H1 (cell line): ENCODE data around the gene XAB2. TPM values are rescaled to one million over a fixed set of nuclear protein-coding genes. Genes with fewer than 3 reads are reported as not detected.

ENCODE experiments used
- BACH1 ChIP-seq: IDR thresholded peaks from 2 replicates; pipeline ENCODE4 v1.6.1; 2012; ENCODE audit warnings: low read length, improper control_type of control experiment
- CREB1 ChIP-seq: IDR thresholded peaks from 2 replicates; pipeline ENCODE4 v1.6.1; 2012; ENCODE audit warnings: inconsistent platforms
- HDAC2 ChIP-seq, 2 experiments: fragments of 300-600 bp in 1 of 2; sonication (generic) in 1 of 2; IDR thresholded peaks; 2 replicates each; pipeline ENCODE4 v1.6.1; 2011 to 2012; ENCODE audit warnings: low read depth in 2 of 2, low read length in 2 of 2, mild to moderate bottlenecking in 2 of 2, moderate library complexity in 2 of 2, borderline replicate concordance in 1 of 2, inconsistent platforms in 1 of 2
- HDAC6 ChIP-seq: IDR thresholded peaks from one replicate; pipeline ENCODE4 v1.7.1; 2012; ENCODE audit warnings: low read depth, mild to moderate bottlenecking, inconsistent platforms, low read length, moderate library complexity
- POU5F1 ChIP-seq: IDR thresholded peaks from 2 replicates; pipeline ENCODE4 v1.6.1; 2011; ENCODE audit warnings: low read depth, mild to moderate bottlenecking, low read length, moderate library complexity
- RAD21 ChIP-seq, 2 experiments: IDR thresholded peaks in 1 of 2; conservative IDR thresholded peaks in 1 of 2; 2 replicates each; pipeline ENCODE4 v1.6.1; 2011; ENCODE audit warnings: low read depth in 2 of 2, low read length in 2 of 2, improper control_type of control experiment in 1 of 2, inconsistent platforms in 1 of 2, mild to moderate bottlenecking in 1 of 2, moderate library complexity in 1 of 2
- SIX5 ChIP-seq: IDR thresholded peaks from 2 replicates; pipeline ENCODE4 v1.6.1; 2011; ENCODE audit warnings: mild to moderate bottlenecking, low read depth, low read length
- TBP ChIP-seq: IDR thresholded peaks from 2 replicates; pipeline ENCODE4 v1.6.1; 2011; ENCODE audit warnings: low read depth, low read length, improper control_type of control experiment
- TEAD4 ChIP-seq: IDR thresholded peaks from 2 replicates; pipeline ENCODE4 v1.6.1; 2012; ENCODE audit warnings: low read depth, low read length, inconsistent platforms, mixed read lengths
- polyA plus RNA-seq, 7 experiments: library from polyadenylated mRNA; depleted of rRNA in 3 of 7; stranded (reverse) in 5 of 7; unstranded in 2 of 7; fragments of >200 nt in 5 of 7; fragments of 200-250 nt in 2 of 7; gene quantifications; 1 replicate in 5 of 7; 2 replicates in 1 of 7; 4 replicates in 1 of 7; pipeline versions ENCODE4 v1.2.1 to v1.2.3, GENCODE V29; 2011 to 2013; ENCODE audit warnings: missing spikeins in 2 of 7, mixed read lengths in 2 of 7
- total RNA-seq: library from RNA; stranded (reverse); fragmentation: NEBNext Ultra II Directional; extraction: Animal tissue kit (Norgen Biotek cat#: 25700); gene quantifications from 2 replicates; pipeline ENCODE4 v1.2.1, GENCODE V29; 2021
- TF ChIP-seq, protein P1 (sequence below): fragments of 300-600 bp; sonication (generic); IDR thresholded peaks from 2 replicates; pipeline ENCODE4 v1.7.1; 2012; ENCODE audit warnings: low read length, moderate library complexity, mild to moderate bottlenecking, inconsistent platforms; ENCODE audit not compliant: insufficient replicate concordance
- TF ChIP-seq, protein P2 (sequence below): IDR thresholded peaks from 2 replicates; pipeline ENCODE4 v1.6.1; 2011; ENCODE audit warnings: low read depth, mild to moderate bottlenecking, low read length; ENCODE audit not compliant: insufficient read depth

XAB2 gene
- total and polyA plus RNA-seq, 2 of the 8 experiments (the other 6 are each of a cell fraction or from before 2014, with no cell fraction given), result 48.2 to 49.4 TPM

DNA sequence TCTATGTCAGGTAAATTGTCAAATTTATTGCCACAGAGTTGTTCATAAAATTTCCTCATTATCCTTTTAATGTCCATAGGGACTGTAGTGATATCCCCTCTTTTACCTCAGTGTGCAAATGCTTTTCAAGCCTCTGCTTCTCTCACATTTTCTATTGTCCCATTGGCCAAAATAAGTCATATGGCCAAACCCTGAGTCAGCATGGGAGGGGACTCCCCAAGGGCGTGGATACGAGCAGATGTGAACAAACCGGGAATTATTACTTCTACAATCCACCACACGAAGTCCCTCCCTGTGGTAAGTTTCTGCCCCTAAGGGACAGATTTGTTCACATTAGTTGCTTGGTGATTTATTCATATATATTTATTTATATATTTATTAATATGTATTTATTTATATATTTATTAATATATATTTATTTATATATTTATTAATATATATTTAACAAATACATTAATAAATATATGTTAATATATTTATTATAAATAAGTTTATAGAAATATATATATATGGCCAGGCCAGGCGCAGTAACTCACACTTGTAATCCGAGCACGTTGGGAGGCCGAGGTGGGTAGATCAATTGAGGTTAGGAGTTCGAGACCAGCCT lies 53.8 kb downstream of the XAB2 start (continued):
- TF ChIP-seq, protein P1, sequence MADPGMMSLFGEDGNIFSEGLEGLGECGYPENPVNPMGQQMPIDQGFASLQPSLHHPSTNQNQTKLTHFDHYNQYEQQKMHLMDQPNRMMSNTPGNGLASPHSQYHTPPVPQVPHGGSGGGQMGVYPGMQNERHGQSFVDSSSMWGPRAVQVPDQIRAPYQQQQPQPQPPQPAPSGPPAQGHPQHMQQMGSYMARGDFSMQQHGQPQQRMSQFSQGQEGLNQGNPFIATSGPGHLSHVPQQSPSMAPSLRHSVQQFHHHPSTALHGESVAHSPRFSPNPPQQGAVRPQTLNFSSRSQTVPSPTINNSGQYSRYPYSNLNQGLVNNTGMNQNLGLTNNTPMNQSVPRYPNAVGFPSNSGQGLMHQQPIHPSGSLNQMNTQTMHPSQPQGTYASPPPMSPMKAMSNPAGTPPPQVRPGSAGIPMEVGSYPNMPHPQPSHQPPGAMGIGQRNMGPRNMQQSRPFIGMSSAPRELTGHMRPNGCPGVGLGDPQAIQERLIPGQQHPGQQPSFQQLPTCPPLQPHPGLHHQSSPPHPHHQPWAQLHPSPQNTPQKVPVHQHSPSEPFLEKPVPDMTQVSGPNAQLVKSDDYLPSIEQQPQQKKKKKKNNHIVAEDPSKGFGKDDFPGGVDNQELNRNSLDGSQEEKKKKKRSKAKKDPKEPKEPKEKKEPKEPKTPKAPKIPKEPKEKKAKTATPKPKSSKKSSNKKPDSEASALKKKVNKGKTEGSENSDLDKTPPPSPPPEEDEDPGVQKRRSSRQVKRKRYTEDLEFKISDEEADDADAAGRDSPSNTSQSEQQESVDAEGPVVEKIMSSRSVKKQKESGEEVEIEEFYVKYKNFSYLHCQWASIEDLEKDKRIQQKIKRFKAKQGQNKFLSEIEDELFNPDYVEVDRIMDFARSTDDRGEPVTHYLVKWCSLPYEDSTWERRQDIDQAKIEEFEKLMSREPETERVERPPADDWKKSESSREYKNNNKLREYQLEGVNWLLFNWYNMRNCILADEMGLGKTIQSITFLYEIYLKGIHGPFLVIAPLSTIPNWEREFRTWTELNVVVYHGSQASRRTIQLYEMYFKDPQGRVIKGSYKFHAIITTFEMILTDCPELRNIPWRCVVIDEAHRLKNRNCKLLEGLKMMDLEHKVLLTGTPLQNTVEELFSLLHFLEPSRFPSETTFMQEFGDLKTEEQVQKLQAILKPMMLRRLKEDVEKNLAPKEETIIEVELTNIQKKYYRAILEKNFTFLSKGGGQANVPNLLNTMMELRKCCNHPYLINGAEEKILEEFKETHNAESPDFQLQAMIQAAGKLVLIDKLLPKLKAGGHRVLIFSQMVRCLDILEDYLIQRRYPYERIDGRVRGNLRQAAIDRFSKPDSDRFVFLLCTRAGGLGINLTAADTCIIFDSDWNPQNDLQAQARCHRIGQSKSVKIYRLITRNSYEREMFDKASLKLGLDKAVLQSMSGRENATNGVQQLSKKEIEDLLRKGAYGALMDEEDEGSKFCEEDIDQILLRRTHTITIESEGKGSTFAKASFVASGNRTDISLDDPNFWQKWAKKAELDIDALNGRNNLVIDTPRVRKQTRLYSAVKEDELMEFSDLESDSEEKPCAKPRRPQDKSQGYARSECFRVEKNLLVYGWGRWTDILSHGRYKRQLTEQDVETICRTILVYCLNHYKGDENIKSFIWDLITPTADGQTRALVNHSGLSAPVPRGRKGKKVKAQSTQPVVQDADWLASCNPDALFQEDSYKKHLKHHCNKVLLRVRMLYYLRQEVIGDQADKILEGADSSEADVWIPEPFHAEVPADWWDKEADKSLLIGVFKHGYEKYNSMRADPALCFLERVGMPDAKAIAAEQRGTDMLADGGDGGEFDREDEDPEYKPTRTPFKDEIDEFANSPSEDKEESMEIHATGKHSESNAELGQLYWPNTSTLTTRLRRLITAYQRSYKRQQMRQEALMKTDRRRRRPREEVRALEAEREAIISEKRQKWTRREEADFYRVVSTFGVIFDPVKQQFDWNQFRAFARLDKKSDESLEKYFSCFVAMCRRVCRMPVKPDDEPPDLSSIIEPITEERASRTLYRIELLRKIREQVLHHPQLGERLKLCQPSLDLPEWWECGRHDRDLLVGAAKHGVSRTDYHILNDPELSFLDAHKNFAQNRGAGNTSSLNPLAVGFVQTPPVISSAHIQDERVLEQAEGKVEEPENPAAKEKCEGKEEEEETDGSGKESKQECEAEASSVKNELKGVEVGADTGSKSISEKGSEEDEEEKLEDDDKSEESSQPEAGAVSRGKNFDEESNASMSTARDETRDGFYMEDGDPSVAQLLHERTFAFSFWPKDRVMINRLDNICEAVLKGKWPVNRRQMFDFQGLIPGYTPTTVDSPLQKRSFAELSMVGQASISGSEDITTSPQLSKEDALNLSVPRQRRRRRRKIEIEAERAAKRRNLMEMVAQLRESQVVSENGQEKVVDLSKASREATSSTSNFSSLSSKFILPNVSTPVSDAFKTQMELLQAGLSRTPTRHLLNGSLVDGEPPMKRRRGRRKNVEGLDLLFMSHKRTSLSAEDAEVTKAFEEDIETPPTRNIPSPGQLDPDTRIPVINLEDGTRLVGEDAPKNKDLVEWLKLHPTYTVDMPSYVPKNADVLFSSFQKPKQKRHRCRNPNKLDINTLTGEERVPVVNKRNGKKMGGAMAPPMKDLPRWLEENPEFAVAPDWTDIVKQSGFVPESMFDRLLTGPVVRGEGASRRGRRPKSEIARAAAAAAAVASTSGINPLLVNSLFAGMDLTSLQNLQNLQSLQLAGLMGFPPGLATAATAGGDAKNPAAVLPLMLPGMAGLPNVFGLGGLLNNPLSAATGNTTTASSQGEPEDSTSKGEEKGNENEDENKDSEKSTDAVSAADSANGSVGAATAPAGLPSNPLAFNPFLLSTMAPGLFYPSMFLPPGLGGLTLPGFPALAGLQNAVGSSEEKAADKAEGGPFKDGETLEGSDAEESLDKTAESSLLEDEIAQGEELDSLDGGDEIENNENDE, result no peak
- TF ChIP-seq TBP (no peak), SIX5 (no peak), RAD21 (IDR thresholded peaks at IDR 0.05 in 1 of 2, conservative IDR thresholded peaks at IDR 0.05 in 1 of 2; ENCODE audit: low read depth in 2 of 2, low read length in 2 of 2) (no peak), CREB1 (no peak), HDAC2 (IDR thresholded peaks at IDR 0.05; ENCODE audit: borderline replicate concordance in 1 of 2, low read depth in 2 of 2, low read length in 2 of 2) (no peak), TEAD4 (no peak), POU5F1 (no peak), HDAC6 (no peak), BACH1 (no peak)
- TF ChIP-seq, protein P2, sequence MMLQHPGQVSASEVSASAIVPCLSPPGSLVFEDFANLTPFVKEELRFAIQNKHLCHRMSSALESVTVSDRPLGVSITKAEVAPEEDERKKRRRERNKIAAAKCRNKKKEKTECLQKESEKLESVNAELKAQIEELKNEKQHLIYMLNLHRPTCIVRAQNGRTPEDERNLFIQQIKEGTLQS, result no peak
